Keratinocyte (primary cell): ENCODE data around the gene MSRB2. TPM values are rescaled to one million over a fixed set of nuclear protein-coding genes. Genes with fewer than 3 reads are reported as not detected.

Source experiments
- DNase-seq: peaks from one replicate; pipeline ENCODE4 v3.0.0-alpha.2; 2011; ENCODE audit warnings: low read depth, missing footprints, low spot score
- FAIRE-seq: peaks from 2 replicates; lab custom pipeline; 2011; peaks lifted over from hg19 to GRCh38; lab: Jason Lieb, UNC
- H2AFZ ChIP-seq: 2 replicates; pipeline ENCODE4 v1.6.0; 2012; ENCODE audit warnings: low read length, control low read depth, inconsistent platforms; ENCODE audit not compliant: control insufficient read depth
- H3K27ac ChIP-seq: 2 replicates; pipeline ENCODE4 v1.5.1; 2011; ENCODE audit warnings: low read length; ENCODE audit not compliant: control insufficient read depth, insufficient read depth
- H3K27me3 ChIP-seq: 3 replicates; pipeline ENCODE4 v1.6.0; 2011; ENCODE audit warnings: low read length; ENCODE audit not compliant: control insufficient read depth, insufficient read depth; ENCODE audit errors: extremely low read depth
- H3K36me3 ChIP-seq, 2 experiments: 2 replicates in 1 of 2; 3 replicates in 1 of 2; pipeline ENCODE4 v1.5.1; 2011; ENCODE audit warnings: low read length in 2 of 2, mild to moderate bottlenecking in 1 of 2; ENCODE audit not compliant: control insufficient read depth in 2 of 2, insufficient read depth in 2 of 2; ENCODE audit errors: extremely low read depth in 1 of 2
- H3K4me1 ChIP-seq: 3 replicates; pipeline ENCODE4 v1.5.1; 2011; ENCODE audit warnings: low read length; ENCODE audit not compliant: control insufficient read depth, insufficient read depth; ENCODE audit errors: extremely low read depth
- H3K4me2 ChIP-seq: 3 replicates; pipeline ENCODE4 v1.6.0; 2011; ENCODE audit warnings: low read depth, low read length; ENCODE audit not compliant: control insufficient read depth, insufficient read depth; ENCODE audit errors: extremely low read depth
- H3K4me3 ChIP-seq, 3 experiments: fragments of 200-600 bp in 1 of 3; sonication (generic) in 1 of 3; 2 replicates in 2 of 3; 3 replicates in 1 of 3; pipeline ENCODE4 v1.5.1; 2011 to 2016; ENCODE audit warnings: low read length in 3 of 3, mild to moderate bottlenecking in 3 of 3, control low read depth in 2 of 3, inconsistent platforms in 1 of 3, low read depth in 1 of 3, mixed read lengths in 1 of 3, mixed run types in 1 of 3, moderate library complexity in 1 of 3; ENCODE audit not compliant: control insufficient read depth in 2 of 3, insufficient read depth in 2 of 3; ENCODE audit errors: extremely low read depth in 1 of 3
- H3K79me2 ChIP-seq: 2 replicates; pipeline ENCODE4 v1.6.0; 2012; ENCODE audit warnings: low read length; ENCODE audit not compliant: control insufficient read depth, insufficient read depth
- H3K9ac ChIP-seq: 3 replicates; pipeline ENCODE4 v1.6.0; 2011; ENCODE audit warnings: low read length; ENCODE audit not compliant: control insufficient read depth, insufficient read depth; ENCODE audit errors: extremely low read depth
- H3K9me1 ChIP-seq: 3 replicates; pipeline ENCODE4 v1.6.0; 2011; ENCODE audit warnings: low read length; ENCODE audit not compliant: control insufficient read depth, insufficient read depth; ENCODE audit errors: extremely low read depth
- H3K9me3 ChIP-seq: 2 replicates; pipeline ENCODE4 v1.5.1; 2012; ENCODE audit warnings: low read depth, low read length; ENCODE audit not compliant: control insufficient read depth
- H4K20me1 ChIP-seq: 3 replicates; pipeline ENCODE4 v1.6.0; 2011; ENCODE audit warnings: low read length; ENCODE audit not compliant: control insufficient read depth, insufficient read depth; ENCODE audit errors: extremely low read depth
- CTCF ChIP-seq, 3 experiments: IDR thresholded peaks in 1 of 3; conservative IDR thresholded peaks in 1 of 3; optimal IDR thresholded peaks in 1 of 3; 2 replicates in 2 of 3; 3 replicates in 1 of 3; pipeline versions ENCODE3 to v1.5.1; 2011; ENCODE audit warnings: low read length in 3 of 3, mild to moderate bottlenecking in 3 of 3, moderate library complexity in 2 of 3, control low read depth in 1 of 3, inconsistent platforms in 1 of 3; ENCODE audit not compliant: insufficient read depth in 2 of 3; ENCODE audit errors: extremely low read depth in 1 of 3
- EZH2 ChIP-seq: IDR thresholded peaks from one replicate; pipeline ENCODE4 v1.6.1; 2012; ENCODE audit warnings: inconsistent platforms, mild to moderate bottlenecking, low read length, moderate library complexity
- dilution Hi-C: fragments of 300-500 bp; cut with MboI; formaldehyde crosslinking; loops from one replicate; pipeline ENCODE4 v1.7.0; 2020; ENCODE audit warnings: low sequenced_read_pairs; ENCODE audit not compliant: extremely low pct_ligation_motif_present
- polyA plus RNA-seq, 5 experiments: library from polyadenylated mRNA; depleted of rRNA in 3 of 5; stranded (reverse) in 3 of 5; stranded (forward) in 1 of 5; unstranded in 1 of 5; fragments of >200 nt; gene quantifications; 1 replicate in 1 of 5; 2 replicates in 3 of 5; 3 replicates in 1 of 5; pipeline versions ENCODE4 v1.2.1 to v1.2.3, GENCODE V29; 2011 to 2012; ENCODE audit warnings: missing spikeins in 2 of 5, low read depth in 1 of 5, low replicate concordance in 1 of 5

Gene MSRB2
- polyA plus RNA-seq, 1 donor (not counting 4 experiments of a cell fraction or from before 2014, with no cell fraction given): 27.6 TPM

DNA sequence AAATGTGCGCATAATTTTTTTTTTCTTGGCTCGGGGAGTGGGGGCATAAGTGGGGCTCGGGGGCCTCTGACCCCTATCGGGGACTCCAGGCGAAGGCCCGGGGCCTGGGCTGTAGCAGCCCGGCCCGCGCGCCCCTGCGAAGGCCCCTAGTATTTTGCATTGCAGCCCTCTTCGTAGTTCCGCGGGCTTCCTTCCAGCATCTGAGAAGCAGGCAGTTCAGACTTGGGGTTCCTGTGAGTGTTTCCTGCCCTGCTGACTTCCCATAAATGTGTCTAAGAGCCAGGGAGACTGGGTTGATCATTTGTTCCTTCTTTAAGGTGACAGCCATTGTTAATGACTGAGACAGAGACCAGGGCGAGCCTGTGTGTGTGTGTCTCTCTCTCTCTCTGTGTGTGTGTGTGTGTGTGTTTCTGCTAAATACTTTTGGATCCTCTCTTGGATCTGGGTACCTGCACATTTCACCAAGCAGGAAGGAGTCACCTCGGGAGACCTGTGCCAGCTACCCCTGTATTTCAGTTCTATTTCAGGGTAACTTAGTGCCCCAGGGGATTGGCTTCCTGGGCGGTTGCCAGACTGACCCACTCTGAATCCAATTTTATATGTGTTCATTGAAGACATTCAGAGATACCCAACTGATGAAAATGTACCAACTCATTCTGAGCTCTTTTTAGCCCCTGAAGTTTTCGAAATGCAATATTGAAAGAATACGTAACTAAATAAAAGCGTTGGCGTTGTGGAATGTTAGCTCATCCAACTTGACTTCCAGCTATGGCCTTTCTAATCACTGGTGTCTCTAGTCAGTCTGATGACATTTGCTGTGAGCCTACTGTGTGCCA lies 805 bp downstream of the MSRB2 start:
- FAIRE-seq (peak; percentile 52), DNase-seq (no peak)

DNA sequence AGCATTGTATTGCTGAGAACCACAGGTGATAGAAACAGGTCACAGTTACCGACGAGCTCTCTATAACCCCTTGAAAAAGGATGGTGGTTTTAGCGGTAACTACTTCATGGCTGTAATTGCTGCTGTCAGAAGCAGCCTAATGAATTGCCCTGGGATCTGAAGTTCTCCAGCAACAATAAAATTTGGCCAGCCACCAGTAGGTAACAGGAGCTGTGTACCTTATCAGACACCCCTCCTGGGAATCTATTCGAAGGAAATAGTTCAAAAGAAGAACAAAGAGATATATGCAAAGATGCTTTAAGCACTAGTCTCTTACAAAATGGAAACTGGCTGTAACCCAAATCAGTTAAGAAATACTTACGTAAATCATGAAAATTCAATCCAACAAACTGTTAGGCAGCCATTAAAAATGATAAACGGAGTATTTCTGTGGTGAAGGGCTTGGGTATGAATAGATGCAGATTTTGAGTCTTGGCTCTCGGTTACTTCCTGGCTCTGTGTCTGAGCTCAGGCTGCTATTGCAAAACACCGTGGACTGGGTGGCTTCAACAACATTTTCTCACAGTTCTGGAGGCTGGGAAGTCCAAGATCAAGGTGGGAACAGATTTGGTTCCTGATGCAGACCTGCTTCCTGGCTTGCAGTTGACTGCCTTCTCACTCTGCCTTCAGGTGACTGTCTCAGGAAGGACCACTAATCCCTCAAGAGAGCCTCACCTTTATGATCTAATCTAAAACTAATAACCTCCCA lies 1.6 kb downstream of the MSRB2 start:
- Histone ChIP-seq H2AFZ (no peak overlapping the region), H3K36me3 (no peaks in the 10 kb centered on the region), H3K4me3 (peak overlapping the region; percentile 67 to 72 (median 72)), H3K4me1 (peaks cover 30% of the 10 kb centered on the region), H3K9me1 (no peaks in the 10 kb centered on the region), H3K4me2 (peak overlapping the region; percentile 92), H3K9ac (peak overlapping the region; percentile 79), H3K79me2 (peaks cover 10% of the 10 kb centered on the region), H3K9me3 (no peaks in the 10 kb centered on the region), H4K20me1 (no peaks in the 10 kb centered on the region), H3K27ac (peak overlapping the region; percentile 71), H3K27me3 (no peaks in the 10 kb centered on the region)
- no peak for TF ChIP-seq EZH2
- TF ChIP-seq CTCF (optimal IDR thresholded peaks at IDR 0.05 in 1 of 3, IDR thresholded peaks at IDR 0.05 in 1 of 3, conservative IDR thresholded peaks at IDR 0.05 in 1 of 3; ENCODE audit: extremely low read depth in 1 of 3, insufficient read depth in 2 of 3, low read length in 3 of 3): no peak
- no peak for DNase-seq
- FAIRE-seq: peak; percentile 59
- dilution Hi-C loops: no loop called here

More for the DNA sequence above, 805 bp downstream of the MSRB2 start:
- H3K4me2 ChIP-seq: peak overlapping the region; percentile 92
- peak overlapping the region; percentile 54 for H2AFZ ChIP-seq
- H3K9me3 ChIP-seq: no peaks in the 10 kb centered on the region
- no peaks in the 10 kb centered on the region for H3K27me3 ChIP-seq
- peak overlapping the region; percentile 67 to 72 (median 72) for H3K4me3 ChIP-seq
- dilution Hi-C loops: no loop called here
- peaks cover 10% of the 10 kb centered on the region for H3K79me2 ChIP-seq
- H4K20me1 ChIP-seq: no peaks in the 10 kb centered on the region
- peak overlapping the region; percentile 71 for H3K27ac ChIP-seq
- H3K9me1 ChIP-seq: no peaks in the 10 kb centered on the region
- peaks cover 30% of the 10 kb centered on the region for H3K4me1 ChIP-seq
- H3K36me3 ChIP-seq: no peaks in the 10 kb centered on the region
- peak overlapping the region; percentile 79 for H3K9ac ChIP-seq
- TF ChIP-seq CTCF (optimal IDR thresholded peaks at IDR 0.05 in 1 of 3, IDR thresholded peaks at IDR 0.05 in 1 of 3, conservative IDR thresholded peaks at IDR 0.05 in 1 of 3; ENCODE audit: extremely low read depth in 1 of 3, insufficient read depth in 2 of 3, low read length in 3 of 3): no peak
- TF ChIP-seq EZH2: no peak
